ENCODE data around the gene VIPR2. TPM values are rescaled to one million over a fixed set of nuclear protein-coding genes. Genes with fewer than 3 reads are reported as not detected.

Gene VIPR2
- total RNA-seq, 1 donor from 2014 or later, result 0.04 TPM

DNA sequence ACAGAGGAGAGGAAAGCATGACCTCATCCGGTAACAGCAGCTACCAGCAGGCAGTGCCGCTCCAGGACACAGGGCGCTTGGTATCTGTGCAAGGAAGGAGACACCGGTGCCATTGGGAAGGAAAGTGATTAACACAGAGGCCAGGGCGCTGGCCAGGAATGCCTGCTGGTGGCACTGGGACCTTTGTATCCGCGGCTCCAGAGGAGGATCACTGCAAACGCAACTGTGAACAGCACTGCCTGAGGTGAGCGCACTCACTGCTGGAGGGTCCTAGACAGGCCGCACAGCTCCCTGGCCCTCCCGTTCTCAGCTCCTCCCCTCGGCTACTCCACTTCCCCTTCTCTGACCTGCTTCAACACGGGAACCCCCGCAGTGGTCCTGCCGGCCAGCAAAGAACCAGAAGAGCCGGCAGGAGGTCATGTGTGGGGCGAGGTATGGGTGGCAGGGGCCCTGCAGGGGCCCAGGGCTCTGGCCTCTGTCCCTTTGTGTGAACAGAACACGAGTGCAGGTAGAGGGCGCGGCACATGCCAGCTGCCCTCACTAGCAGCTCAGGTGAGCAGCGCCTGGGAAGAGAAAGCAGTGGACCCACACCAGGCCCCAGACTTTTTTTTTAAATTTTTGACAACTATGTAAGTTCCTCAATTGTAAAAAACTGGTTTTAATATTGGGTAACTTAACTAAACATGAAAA, 107.6 kb downstream of the VIPR2 start:
- no peak for ATAC-seq

DNA sequence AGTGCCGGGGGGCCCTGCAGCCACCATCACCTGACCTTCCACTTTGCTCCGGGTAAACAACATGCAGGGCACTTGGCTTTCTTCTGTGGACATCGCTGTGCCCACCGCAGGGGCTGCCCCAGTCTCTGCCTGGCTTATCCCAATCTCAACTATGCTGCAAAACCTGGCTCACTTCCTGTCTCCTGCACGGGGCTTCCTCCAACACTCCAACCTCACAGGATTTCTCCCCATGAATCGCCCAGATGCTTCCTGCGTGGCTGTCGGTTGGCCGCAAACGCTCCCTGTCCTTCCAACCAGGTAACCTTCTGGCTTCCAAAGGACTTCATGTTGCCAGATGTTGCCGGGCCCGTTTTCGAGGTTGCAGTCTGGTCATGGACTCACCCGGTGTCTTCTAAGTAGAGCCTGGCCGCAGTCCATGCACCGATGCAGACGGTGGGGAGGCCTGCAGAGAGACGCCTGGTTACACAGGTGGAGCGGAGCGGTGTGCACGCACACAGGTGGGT, 109.0 kb downstream of the VIPR2 start:
- ATAC-seq, result no peak

DNA sequence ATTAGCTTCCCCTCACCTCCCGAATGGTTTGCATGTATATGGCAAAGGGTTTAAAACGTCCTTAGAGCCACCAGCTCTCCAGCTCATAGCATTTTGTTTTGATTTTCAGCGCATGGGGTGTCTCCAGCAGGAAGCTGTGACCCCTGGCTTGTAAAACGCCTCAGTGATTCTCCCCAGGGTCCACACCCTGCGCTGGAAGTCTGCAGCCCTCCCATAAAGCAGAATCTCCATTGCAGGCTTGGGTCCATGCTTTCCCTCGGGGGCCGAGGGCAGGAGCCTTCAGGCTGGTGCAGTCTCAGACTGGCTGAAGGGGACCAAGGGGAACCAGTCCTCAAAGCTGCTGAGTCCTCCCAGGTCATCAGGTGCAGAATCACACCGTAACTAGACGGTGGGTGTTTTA, 109.7 kb downstream of the VIPR2 start:
- ATAC-seq, result no peak

- ATAC-seq, result no peak
Observed at GRCh38 chr7:159034394-159034793, 110.3 kb downstream of the VIPR2 start.

GRCh38 chr7:159033956-159034355, 110.7 kb downstream of the VIPR2 start:
- ATAC-seq, result no peak

- no peak for ATAC-seq
Observed at GRCh38 chr7:159033473-159033825, 111.2 kb downstream of the VIPR2 start.

GRCh38 chr7:159032753-159033472, 111.8 kb downstream of the VIPR2 start:
- no peak for ATAC-seq

DNA sequence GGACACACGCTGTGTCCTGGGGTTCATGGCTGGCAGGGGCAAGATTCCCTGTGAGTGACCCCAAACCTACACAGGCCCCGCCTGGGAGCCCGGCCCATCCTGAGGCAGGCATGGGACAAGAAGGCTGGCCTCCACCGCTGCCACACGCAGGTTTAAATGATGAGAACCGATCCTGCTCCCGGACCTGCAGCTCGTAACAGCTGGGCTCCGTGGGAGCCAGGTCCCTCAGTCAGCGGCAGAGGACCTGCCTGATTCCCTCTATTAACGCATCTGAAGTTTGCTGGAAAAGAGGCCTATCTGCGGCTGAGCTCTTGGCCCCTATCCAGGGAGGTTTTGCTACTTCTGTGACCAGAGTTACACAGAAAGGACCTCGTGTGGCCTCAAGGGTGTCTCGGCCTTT, 112.3 kb downstream of the VIPR2 start:
- no peak for ATAC-seq

GRCh38 chr7:159031750-159032149, 112.9 kb downstream of the VIPR2 start:
- no peak for ATAC-seq

DNA sequence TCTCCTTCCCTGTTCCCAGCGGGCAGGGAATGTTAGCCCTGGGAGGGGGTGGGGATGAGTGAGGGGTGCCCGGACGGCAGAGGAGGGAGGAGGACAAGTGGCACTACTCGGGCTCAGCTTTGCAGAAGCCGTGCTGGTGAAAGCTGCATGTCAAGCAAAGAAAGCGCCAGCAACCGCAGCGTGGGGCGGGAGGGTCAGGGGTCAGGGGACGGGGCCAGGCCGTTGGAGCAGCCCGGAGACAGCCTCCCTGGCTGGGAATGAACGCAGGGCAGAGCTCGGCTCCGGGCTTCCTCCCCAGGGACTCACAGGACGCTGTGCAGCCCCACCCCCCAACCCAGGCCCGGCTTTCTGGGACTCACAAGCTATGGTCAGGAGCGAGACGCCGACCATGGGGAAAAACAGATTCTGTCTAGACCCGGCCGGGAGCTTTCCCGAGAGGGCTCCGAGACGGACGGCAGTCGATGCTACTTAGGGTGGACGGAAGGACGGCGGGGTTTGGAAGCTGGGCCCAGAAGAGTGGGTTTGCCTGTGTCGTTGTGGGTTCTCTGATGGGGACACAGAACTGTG, 113.4 kb downstream of the VIPR2 start:
- no peak for ATAC-seq

GRCh38 chr7:159030490-159031134, 114.1 kb downstream of the VIPR2 start:
- ATAC-seq, result no peak

DNA sequence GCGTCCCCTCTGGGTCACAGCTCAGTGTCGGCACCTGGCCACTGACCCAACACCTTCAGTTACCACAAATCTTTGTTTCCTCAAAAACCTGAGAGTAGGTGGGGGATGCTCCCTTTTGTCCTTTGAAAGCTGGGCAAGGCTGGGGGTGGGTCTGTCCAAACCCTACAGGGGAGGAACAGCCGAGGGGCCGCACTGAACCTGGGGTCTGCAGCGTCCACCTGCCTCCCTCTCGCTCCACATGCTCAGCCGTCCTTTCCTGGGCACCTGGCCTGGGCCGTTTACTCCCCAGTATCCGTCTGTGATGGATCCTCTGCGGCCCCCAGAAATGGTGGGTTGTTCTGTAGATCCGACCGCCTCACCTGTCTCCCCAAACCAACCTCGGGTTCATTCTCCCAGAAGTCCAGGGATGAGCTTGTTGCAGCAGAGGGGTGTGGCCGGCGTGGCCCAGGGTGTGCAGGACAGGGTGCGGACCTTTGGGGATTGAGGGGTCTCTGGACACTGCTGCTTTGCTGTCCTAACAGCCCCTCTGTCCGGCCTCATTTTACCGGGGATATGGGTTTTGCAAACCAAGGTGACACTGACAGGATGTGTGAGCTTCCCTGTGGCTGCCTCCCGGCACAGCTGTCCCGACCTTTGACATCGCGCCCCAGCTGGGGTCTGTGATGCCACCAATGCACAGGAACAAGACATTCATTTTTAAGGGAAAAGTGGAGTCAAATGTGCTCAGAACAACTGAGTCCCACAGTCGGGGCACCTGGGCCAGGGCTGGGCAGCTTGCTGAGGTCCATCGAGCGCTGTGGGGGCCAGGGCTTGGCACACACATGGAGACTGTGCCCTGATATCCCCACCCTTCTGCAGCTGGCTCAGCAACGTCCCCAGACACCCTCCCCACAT, 115.9 kb downstream of the VIPR2 start:
- ATAC-seq, result no peak

DNA sequence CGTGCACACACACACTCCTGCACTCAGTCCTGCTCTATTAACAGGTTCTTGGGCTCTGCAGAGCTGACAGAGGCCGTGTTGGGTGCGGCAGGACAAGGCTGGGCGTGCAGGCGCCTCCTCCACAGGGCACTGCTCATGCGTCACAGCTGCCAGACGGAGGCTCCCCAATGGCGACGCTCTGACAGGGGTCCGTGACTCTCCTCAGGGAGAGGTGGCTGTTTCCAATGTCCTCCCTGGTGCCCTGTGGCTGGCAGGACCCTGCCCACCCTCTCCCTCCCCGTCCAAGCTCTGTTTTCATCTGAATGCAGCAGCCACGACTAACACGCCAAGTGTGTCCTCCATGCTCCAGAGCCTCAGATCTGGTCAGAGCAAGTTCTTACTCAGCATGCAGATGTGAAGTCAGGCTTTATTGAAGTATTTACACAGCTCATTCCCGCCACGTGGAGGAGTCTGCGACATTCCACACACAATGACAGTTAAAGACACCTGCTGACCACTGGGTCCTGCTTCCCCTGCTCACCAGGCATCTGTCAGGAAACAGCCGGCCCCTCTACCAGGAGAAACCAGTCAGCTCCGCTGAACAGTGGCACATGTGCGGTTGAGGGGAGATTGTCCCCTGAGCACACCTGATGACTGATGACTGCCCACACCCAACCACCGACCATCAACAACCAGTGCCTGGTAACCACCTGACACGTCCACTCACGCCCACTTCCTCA, 116.7 kb downstream of the VIPR2 start:
- ATAC-seq, result peak; percentile 98

DNA sequence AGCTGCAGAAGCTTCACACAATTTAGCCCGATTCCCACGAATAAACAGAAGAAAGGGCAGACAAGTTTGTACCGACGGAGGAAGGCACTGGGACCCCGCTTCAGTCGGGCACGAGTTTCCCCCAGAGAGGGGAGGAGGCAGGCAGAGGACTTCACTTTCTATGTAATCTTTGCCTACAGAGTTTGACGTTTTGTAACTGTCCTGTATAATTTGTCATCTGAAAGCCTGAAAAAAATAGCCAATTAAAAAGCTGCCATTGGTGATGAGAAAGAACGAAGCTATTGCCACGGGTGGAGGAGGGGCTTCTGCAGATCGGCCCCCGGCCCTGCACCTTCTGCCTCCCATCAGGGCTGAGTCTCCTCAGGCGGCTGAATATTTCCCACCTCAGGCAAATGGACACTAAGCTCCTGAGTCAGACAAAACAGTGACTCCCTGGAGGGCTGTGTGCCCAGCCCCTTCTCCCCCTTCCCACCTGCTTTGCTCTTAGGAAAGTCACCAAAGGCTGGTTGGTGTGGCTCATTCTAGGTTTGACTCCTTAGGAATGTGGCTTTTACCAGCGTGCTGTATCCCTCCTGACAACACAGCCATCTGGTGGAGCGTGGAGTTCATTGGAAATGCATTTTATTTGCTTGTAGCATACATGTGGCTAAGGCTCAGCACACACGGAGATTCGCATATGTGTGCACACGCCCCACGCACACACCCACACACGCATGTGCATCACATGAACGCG, 117.4 kb downstream of the VIPR2 start:
- peak; percentile 39 for ATAC-seq

- ATAC-seq, result no peak
Observed at GRCh38 chr7:159026271-159027055, 118.2 kb downstream of the VIPR2 start.

DNA sequence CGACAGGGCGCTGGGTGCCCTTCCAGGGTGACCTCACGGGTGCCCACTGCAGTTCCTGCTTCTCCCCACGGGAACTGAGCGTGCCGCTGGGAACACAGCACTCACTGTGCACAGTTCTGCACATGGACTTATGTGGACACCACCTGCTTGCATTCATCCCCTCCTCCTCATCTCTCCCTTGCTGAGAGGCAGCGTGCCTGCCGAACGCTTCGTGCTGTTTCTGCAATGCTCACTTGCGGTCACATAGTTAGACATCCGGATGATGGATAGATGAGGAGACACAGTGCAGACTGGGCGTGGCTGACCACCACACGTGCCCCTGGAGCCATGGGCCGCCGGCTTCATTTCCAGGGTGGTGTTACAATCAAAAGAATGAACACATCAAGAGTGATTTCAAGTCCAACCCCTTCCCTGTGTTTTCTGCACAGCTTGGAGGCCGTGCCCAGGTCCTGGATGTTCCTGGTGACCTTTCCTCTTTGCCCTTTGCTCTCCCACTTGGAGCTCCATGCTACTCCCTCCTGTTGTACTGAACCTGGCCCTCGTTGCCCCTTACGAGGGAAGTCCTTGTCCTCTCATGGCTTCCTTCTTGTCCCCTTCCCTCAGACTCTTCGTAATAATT, 119.4 kb downstream of the VIPR2 start:
- ATAC-seq, result no peak

DNA sequence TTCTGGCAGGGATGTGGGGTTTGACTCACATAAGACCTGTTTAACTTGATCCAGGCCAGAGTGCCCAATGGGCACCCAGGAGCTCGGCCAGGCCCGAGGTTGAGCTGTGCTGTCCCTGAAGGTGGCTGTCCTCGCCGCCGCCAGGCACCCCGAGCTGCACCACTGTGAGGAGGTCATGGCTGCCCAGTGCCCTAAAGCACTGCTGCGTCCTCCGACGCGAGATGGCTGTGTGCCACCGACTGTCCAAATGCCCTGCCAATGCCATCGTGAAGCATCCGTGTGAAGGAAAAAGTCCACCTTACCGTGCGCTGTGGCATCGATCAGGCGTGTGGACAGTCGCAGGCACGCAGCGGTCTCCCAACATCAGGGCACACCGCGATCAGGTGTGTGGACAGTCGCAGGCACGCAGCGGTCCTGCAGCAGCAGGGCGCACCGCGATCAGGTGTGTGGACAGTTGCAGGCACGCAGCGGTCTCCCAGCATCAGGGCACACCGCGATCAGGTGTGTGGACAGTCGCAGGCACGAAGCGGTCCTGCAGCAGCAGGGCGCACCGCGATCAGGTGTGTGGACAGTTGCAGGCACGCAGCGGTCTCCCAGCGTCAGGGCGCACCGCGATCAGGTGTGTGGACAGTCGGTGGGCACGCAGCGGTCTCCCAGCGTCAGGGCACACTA, 120.3 kb downstream of the VIPR2 start:
- no peak for ATAC-seq

DNA sequence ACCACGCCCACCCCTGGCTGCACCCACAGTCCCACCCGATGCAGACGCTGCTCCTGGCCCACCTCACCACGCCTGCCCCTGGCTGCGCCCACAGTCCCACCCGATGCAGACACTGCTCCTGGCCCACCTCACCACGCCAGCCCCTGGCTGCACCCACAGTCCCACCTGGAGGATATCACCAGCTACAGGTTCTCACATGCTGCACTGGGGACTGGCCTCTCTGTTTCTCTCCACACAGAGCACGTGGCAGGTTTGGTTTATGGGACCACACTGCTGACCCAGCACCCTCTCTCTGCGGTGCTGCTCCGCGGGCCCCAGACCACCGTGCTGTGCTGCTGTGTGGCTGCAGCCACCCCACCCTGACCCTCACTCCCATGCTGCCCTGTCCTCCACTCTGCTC, 120.9 kb downstream of the VIPR2 start:
- ATAC-seq, result no peak

GRCh38 chr7:159023206-159023605, 121.5 kb downstream of the VIPR2 start:
- ATAC-seq, result no peak

All from esophagus mucosa (tissue), 1 donor.